ENCODE measurements around the gene SYMPK. TPM values are rescaled to one million over a fixed set of nuclear protein-coding genes. Genes with fewer than 3 reads are reported as not detected.

The SYMPK gene
- polyA plus RNA-seq, 1 donor = 34.5 TPM

- DNase-seq (ENCODE audit: low read depth) = no peak
These were observed 81.5 kb downstream of the SYMPK start for GRCh38 chr19:45781214-45782161.

- DNase-seq (ENCODE audit: low read depth) = no peak
These were observed 82.3 kb downstream of the SYMPK start for GRCh38 chr19:45780448-45781213.

- no peak for DNase-seq (ENCODE audit: low read depth)
These were observed 82.8 kb downstream of the SYMPK start for GRCh38 chr19:45780146-45780447.

DNA sequence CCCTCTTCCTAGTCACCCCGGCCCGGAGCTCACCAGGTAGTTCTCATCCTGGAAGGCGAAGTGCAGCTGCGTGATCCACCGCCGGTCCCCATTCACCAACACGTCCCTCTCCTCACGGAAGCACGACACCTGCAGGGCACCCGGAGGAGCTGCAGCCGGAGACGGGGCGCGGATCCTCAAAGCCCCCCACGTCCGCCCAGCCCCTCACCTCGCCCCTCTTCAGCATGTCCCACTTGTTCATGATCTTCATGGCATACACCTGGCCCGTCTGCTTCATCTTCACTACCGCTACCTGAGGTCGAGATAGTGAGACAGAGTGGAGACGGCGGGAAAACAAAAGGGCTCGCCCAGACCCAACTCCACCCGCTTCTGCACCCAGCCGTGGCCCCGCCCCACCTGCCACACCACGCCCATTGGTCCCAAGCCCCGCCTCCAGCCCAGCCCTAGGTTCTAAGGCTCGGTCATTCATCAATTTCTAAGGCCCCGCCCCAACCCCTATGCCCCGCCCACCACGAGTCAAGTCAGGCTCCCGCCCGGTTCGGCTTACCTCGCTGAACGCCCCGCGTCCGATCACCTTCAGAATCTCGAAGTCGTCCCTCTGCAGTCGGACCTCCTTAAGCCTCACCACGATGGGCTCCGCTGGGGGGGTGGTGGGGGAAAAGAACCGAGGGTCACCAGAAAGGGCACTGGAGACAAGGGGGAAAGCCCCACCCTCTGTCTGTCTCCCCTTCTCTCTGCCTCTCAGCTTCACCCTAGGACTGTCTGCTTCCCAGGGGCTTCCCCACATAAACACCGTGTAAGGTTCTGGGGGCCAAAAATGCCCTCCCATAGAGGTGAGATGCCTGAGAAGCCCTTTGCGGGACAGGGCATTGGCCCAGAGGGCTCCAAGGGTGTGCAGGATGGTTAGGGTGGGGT lies 83.5 kb downstream of the SYMPK start:
- DNase-seq (ENCODE audit: low read depth) = no peak

DNA sequence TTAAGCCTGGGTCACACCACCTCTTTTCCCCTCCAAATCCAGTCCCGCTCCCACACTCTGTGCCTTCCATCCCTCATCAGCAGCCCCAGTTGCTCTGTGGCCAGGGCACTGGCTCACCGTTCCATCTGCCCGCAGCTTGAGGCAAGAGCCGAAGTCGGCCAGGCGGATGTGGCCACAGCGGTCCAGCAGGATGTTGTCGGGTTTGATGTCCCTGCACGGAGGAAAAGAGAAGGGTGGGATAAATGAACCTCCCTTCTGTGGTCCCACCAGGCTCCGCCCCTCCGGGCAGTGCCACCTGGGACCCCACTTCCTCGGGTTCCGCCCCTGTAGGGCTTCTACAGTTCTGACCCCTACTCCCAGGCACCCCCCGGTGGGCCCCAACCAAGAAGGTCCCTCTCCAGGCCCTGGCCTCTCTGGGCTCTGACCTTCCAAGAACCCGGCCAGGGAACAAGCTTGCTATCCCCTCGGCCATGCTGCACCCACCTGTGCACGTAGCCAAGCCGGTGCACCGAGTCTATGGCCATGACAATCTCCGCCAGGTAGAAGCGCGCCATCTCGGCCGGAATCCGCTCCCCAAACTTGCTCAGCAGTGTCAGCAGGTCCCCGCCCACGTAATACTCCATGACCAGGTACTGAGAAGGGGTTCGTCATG lies 84.8 kb downstream of the SYMPK start:
- no peak for DNase-seq (ENCODE audit: low read depth)

DNA sequence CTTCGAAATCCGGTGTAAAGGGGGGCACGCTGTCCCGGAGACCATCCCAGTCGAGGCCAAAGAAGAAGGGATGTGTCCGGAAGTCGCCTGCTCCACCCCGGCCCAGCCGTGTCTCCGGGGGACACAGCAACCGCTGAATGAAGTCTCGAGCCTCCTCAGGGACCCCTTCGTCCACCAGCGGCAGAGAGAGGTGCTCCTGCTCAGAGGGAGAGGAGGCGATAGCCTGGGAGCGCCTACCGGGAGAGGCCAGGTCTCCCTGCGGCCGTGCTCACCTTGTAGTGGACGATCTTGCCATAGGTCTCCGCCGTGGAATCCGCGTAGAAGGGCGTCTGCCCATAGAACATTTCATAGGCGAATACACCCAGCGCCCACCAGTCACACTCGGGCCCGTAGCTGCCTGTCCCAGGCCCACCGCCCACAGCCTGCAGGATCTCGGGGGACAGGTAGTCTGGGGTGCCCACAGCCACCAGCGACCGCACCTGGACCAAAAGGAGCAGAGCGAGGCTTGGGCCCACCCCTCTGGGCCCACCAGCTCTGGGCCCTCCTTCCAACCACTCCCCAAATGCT lies 85.5 kb downstream of the SYMPK start:
- no peak for DNase-seq (ENCODE audit: low read depth)

- DNase-seq (ENCODE audit: low read depth) = no peak
These were observed 88.2 kb downstream of the SYMPK start for GRCh38 chr19:45774765-45775164.

DNA sequence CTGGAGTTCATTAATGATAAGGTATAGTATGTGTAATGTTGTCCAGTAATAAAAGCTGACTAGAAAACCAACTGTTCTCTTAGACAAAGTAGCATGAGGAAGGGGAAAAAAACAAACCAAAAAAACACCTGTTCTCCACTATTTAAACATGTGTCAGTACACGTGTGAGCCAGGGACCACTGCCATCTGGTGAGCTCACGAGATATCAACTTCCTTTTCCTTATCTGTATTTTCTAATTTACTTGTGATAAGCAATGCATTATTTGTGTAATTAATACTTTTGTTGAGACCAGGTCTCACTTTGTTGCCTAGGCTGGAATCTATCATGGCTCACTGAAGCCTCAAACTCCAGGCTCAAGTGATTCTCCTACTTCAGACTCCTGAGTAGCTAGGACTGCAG lies 89.6 kb downstream of the SYMPK start:
- no peak for DNase-seq (ENCODE audit: low read depth)

- no peak for DNase-seq (ENCODE audit: low read depth)
These were observed 90.0 kb downstream of the SYMPK start for GRCh38 chr19:45772912-45773311.

DNA sequence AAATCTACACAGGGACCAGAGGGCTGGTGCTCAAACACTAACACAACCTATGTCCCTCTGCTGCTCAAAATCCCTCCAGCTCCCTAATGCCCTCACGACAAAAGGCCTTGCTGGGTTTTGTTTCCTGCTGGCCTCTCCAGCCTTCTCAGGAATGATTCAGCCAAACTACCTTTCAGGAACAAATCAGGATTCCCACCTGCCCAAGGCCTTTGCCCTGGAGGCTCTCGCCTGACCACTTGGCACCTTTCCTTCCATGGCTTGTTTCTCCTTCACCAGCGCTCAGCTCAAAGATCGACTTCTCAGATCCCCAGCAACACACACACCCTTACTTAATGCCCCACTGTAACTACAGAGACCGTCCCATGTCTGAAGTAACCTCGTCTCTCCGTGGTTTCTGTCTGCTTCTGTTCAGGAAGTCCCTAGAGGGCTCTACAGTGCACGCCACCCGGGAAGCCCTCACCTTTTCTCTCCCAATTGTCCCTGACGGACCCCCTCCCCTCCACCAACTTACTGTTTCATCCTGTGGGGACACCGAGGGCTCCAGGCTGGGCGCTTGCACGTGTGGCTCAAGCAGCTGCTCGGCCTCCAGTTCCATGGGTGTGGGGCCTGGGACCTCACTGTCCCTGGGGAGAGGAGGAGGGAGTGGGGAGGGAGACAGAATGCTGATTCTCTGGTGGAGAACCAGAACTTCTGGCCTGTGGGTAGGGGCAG lies 90.7 kb downstream of the SYMPK start:
- no peak for DNase-seq (ENCODE audit: low read depth)

GRCh38 chr19:45771311-45771933 lies 91.5 kb downstream of the SYMPK start:
- no peak for DNase-seq (ENCODE audit: low read depth)

- peak; percentile 86 for DNase-seq (ENCODE audit: low read depth)
These were observed 92.5 kb downstream of the SYMPK start for GRCh38 chr19:45770192-45771101.

DNA sequence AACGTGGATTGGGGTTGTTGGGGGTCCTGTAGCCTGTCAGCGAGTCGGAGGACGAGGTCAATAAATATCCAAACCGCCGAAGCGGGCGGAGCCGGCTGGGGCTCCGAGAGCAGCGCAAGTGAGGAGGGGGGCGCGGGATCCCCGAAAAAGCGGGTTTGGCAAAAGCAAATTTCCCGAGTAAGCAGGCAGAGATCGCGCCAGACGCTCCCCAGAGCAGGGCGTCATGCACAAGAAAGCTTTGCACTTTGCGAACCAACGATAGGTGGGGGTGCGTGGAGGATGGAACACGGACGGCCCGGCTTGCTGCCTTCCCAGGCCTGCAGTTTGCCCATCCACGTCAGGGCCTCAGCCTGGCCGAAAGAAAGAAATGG lies 93.1 kb downstream of the SYMPK start:
- no peak for DNase-seq (ENCODE audit: low read depth)

DNA sequence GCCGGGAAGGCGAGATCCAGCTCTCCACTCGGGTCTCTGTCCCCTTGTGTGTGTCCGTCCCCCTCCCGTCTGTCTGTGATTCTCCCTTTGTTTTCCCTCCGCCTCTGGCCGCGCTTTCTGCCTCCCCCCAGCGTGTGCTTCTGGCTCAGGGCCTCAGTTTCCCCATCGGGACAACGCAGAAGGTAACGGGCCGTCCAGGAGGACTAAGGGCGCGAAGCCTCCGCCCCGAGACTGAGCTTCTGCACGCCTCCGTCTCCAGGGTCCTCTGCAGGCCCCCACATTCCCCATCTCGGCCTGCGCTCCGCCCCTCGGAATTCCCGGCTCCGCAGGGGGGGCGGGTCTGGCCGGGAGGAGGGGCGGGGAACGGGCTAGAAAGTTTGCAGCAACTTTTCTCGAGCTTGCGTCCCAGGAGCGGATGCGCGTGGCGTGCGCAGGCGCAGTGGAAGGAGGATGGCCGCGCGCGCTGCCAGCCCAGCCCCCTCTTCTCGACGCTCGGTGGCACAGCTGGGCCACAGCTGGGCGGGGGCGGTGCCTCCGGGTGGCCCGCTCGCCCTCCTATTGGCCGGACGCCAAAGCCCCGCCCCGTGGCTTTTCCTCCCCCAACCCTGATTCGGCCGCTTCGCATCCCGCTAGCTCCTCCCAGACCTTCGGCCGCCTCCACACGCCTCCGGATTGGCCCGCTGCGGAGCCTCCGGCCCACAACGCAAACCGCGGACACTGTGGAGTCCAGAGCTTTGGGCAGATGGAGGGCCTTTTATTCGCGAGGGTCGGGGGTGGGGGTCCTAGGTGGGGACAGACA lies 93.8 kb downstream of the SYMPK start, which contains the start of gene SIX5:
Gene SIX5, minus strand, starts transcription at position 269 of the 799 bp plus-strand sequence. CDS start 408 bp downstream, outside the sequence.
- DNase-seq (ENCODE audit: low read depth) = peak; percentile 87

DNA sequence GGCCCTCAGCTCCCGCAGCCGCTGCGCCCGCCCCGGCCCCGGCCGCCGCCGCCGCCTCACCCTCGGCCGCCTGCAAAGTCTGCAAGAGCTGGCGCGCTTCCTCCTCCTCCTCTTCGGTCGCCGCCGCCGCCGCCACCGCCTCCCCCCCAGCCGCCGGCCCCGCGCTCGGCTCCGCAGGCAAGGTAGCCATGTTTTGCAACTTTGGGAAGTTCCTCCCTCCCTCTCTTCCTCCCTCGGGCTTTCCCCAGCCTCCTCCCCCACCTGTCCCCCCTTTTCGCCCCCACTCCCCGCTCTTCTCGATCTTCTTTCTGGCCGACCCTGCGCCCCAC lies 94.3 kb downstream of the SYMPK start:
- DNase-seq (ENCODE audit: low read depth) = no peak

DNA sequence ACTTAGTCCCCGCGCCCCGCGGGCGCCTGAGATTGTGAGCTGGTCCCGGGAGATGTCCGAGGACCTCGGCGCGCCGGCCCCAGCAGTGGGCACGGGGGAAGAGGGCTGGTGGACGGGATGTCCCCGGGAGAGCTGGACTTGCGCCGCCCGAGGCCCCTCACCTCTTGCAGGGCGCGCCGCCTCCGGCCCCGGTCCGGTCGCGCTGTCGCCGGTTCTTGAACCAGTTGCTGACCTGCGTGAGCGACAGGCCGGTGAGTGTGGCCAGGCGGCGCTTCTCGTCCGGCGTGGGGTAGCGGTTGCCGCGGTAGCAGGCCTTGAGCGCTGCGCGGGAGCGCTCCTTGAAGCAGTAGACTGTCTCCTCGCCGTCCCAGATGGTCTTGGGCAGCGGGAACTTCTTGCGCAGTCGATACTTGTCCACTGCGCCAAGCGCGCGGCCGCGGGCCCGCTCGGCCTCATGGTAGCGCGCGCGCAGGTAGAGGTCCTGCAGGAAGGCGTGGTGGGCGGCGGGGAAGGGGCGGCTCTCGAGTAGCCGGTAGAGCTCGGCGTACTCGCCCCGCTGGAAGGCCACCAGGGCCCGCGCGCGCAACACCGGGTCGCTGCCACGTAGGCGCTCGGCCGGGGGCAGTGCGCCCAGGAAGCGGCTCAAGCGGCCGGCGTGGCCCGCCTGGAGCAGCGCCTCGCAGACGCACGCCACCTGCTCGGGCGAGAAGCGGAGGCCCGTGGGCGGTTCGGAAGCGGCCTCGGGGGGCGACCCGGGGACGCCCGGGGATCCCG lies 94.9 kb downstream of the SYMPK start:
- no peak for DNase-seq (ENCODE audit: low read depth)

DNA sequence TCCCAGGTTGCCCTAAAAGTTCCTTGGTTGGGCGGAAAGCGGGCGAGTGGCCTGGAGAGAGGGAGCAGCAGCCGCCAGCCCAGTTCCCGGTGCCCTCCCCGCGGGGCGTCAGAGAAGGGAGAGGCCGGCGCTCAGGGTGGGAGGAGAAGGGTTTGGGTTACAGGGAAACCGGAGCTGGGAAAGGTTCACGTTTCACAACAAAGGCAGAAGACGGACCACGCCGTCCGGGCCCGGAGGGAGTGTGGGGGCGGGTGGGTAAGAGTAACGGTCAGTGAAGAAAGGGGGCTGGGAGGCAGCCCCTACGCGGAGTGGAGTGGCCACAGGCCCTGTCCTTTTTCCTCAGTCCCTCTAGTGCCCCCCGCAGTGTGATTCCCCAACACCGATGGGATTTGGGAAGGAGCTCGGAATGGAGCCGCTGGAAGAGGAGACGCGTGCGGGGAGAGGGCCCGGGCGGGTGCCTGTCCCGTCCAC lies 95.5 kb downstream of the SYMPK start:
- DNase-seq (ENCODE audit: low read depth) = peak; percentile 65

All from forelimb muscle (tissue), 1 donor.